HCT116 (cell line): ENCODE measurements around the gene SPOCK3.

Experiments used
- CBX3 ChIP-seq: IDR thresholded peaks from 2 replicates; pipeline ENCODE4 v1.6.1; 2012; ENCODE audit warnings: low read depth
- CEBPB ChIP-seq: IDR thresholded peaks from 2 replicates; pipeline ENCODE4 v1.6.1; 2012; ENCODE audit warnings: low read depth
- CTCF ChIP-seq, 3 experiments: fragments of 200-600 bp in 1 of 3; sonication (generic) in 1 of 3; IDR thresholded peaks in 2 of 3; conservative IDR thresholded peaks in 1 of 3; 2 replicates each; pipeline ENCODE4 v1.5.1; 2012 to 2017; ENCODE audit warnings: low read depth in 2 of 3, low read length in 2 of 3, antibody characterized with exemption in 1 of 3, borderline replicate concordance in 1 of 3, control low read depth in 1 of 3, mild to moderate bottlenecking in 1 of 3, mixed read lengths in 1 of 3, mixed run types in 1 of 3, moderate library complexity in 1 of 3; ENCODE audit not compliant: insufficient read depth in 1 of 3
- EZH2 ChIP-seq: fragments of 200-600 bp; sonication (generic); IDR thresholded peaks from 2 replicates; pipeline ENCODE4 v1.6.1; 2017; ENCODE audit warnings: antibody characterized with exemption, mixed run types
- EZH2phosphoT487 ChIP-seq: fragments of 200-600 bp; IDR thresholded peaks from 2 replicates; pipeline ENCODE4 v1.6.1; 2018; ENCODE audit warnings: antibody characterized with exemption, borderline replicate concordance
- JUND ChIP-seq: IDR thresholded peaks from 2 replicates; pipeline ENCODE4 v1.6.1; 2012
- POLR2A ChIP-seq: IDR thresholded peaks from 2 replicates; pipeline ENCODE4 v1.7.0; 2011; ENCODE audit warnings: borderline replicate concordance; ENCODE audit not compliant: insufficient read depth, insufficient read length; ENCODE audit errors: extremely low read depth
- POLR2AphosphoS5 ChIP-seq: IDR thresholded peaks from 2 replicates; pipeline ENCODE4 v1.6.1; 2011; ENCODE audit warnings: mild to moderate bottlenecking, low read depth, low read length, moderate library complexity
- SP1 ChIP-seq: IDR thresholded peaks from 2 replicates; pipeline ENCODE4 v1.6.1; 2012; ENCODE audit warnings: low read depth
- YY1 ChIP-seq: IDR thresholded peaks from 2 replicates; pipeline ENCODE4 v1.6.1; 2011; ENCODE audit warnings: low read length, low read depth, moderate library complexity, mild to moderate bottlenecking; ENCODE audit not compliant: insufficient replicate concordance; ENCODE audit errors: extremely low read depth
- ZBTB33 ChIP-seq: IDR thresholded peaks from 2 replicates; pipeline ENCODE4 v1.6.1; 2011; ENCODE audit warnings: mild to moderate bottlenecking, low read length, moderate library complexity; ENCODE audit not compliant: insufficient replicate concordance; ENCODE audit errors: extremely low read depth
- ZNF274 ChIP-seq: fragments of 200-500 bp; sonication (Bioruptor generic); IDR thresholded peaks from 2 replicates; pipeline ENCODE4 v1.6.1; 2014; ENCODE audit warnings: mild to moderate bottlenecking, low read depth, low read length, inconsistent platforms

GRCh38 chr4:166886718-166887117 is 347.6 kb downstream of the SPOCK3 start:
- no peak for TF ChIP-seq CTCF (IDR thresholded peaks at IDR 0.05 in 2 of 3, conservative IDR thresholded peaks at IDR 0.05 in 1 of 3; ENCODE audit: borderline replicate concordance in 1 of 3, insufficient read depth in 1 of 3, low read depth in 2 of 3, low read length in 2 of 3)
- no peak for TF ChIP-seq CBX3
- TF ChIP-seq SP1, result no peak
- TF ChIP-seq POLR2AphosphoS5, result no peak
- TF ChIP-seq YY1, result no peak
- TF ChIP-seq JUND, result no peak
- no peak for TF ChIP-seq ZNF274
- TF ChIP-seq POLR2A, result no peak
- no peak for TF ChIP-seq EZH2phosphoT487
- no peak for TF ChIP-seq EZH2
- no peak for TF ChIP-seq ZBTB33
- TF ChIP-seq CEBPB, result no peak
